BE2C (cell line): Measurements from ENCODE around the gene TENT5A.

Source experiments
- DNase-seq: peaks from one replicate; pipeline ENCODE4 v3.0.0-alpha.2; 2020
- H3K27me3 ChIP-seq: fragments of 250-450 bp; sonication (Bioruptor Pico); 2 replicates; pipeline ENCODE4 v1.5.1; 2020; ENCODE audit warnings: mild to moderate bottlenecking
- H3K36me3 ChIP-seq: fragments of 250-450 bp; sonication (Bioruptor Pico); 2 replicates; pipeline ENCODE4 v1.5.1; 2020; ENCODE audit warnings: mild to moderate bottlenecking
- H3K4me1 ChIP-seq: fragments of 250-450 bp; sonication (Bioruptor Pico); 2 replicates; pipeline ENCODE4 v1.5.1; 2020
- H3K4me3 ChIP-seq: 2 replicates; pipeline ENCODE4 v1.5.1; 2011; ENCODE audit warnings: low read depth, low read length
- H3K9me3 ChIP-seq: fragments of 250-450 bp; sonication (Bioruptor Pico); 2 replicates; pipeline ENCODE4 v1.5.1; 2020
- CTCF ChIP-seq: IDR thresholded peaks from 2 replicates; pipeline ENCODE4 v1.5.1; 2012; ENCODE audit warnings: mild to moderate bottlenecking, low read depth, low read length

Gene TENT5A

GRCh38 chr6:81793821-81794475 lies 41.5 kb upstream of the TENT5A start:
- Histone ChIP-seq H3K4me1 (no peaks in the 10 kb centered on the region), H3K27me3 (no peaks in the 10 kb centered on the region), H3K9me3 (no peaks in the 10 kb centered on the region), H3K36me3 (no peaks in the 10 kb centered on the region), H3K4me3 (no peak overlapping the region)
- TF ChIP-seq CTCF = no peak
- DNase-seq = no peak

GRCh38 chr6:81792826-81793225 lies 40.3 kb upstream of the TENT5A start:
- no peaks in the 10 kb centered on the region for H3K36me3 ChIP-seq
- DNase-seq = no peak
- H3K4me1 ChIP-seq = no peaks in the 10 kb centered on the region
- no peaks in the 10 kb centered on the region for H3K9me3 ChIP-seq
- no peaks in the 10 kb centered on the region for H3K27me3 ChIP-seq
- H3K4me3 ChIP-seq = no peak overlapping the region
- TF ChIP-seq CTCF = no peak

- H3K36me3 ChIP-seq = no peaks in the 10 kb centered on the region
- DNase-seq = no peak
- no peaks in the 10 kb centered on the region for H3K27me3 ChIP-seq
- H3K4me3 ChIP-seq = no peak overlapping the region
- H3K9me3 ChIP-seq = no peaks in the 10 kb centered on the region
- TF ChIP-seq CTCF = no peak
- H3K4me1 ChIP-seq = no peaks in the 10 kb centered on the region
Observed at GRCh38 chr6:81791756-81792155, 39.3 kb upstream of the TENT5A start.

GRCh38 chr6:81790034-81790433 lies 37.6 kb upstream of the TENT5A start:
- H3K4me3 ChIP-seq = no peak overlapping the region
- no peaks in the 10 kb centered on the region for H3K9me3 ChIP-seq
- no peaks in the 10 kb centered on the region for H3K4me1 ChIP-seq

GRCh38 chr6:81789291-81789690 lies 36.8 kb upstream of the TENT5A start:
- Histone ChIP-seq H3K9me3 (no peaks in the 10 kb centered on the region), H3K27me3 (no peaks in the 10 kb centered on the region), H3K4me1 (no peaks in the 10 kb centered on the region), H3K36me3 (no peaks in the 10 kb centered on the region), H3K4me3 (no peak overlapping the region)
- DNase-seq = no peak
- no peak for TF ChIP-seq CTCF

More at GRCh38 chr6:81790034-81790433, 37.6 kb upstream of the TENT5A start:
- DNase-seq = no peak
- Histone ChIP-seq H3K27me3 (no peaks in the 10 kb centered on the region), H3K36me3 (no peaks in the 10 kb centered on the region)
- no peak for TF ChIP-seq CTCF

- TF ChIP-seq CTCF = no peak
- no peak overlapping the region for H3K4me3 ChIP-seq
- H3K27me3 ChIP-seq = no peaks in the 10 kb centered on the region
- no peaks in the 10 kb centered on the region for H3K36me3 ChIP-seq
- no peaks in the 10 kb centered on the region for H3K9me3 ChIP-seq
- no peaks in the 10 kb centered on the region for H3K4me1 ChIP-seq
- DNase-seq = no peak
Observed at GRCh38 chr6:81788748-81789147, 36.3 kb upstream of the TENT5A start.
